ENCODE results near the gene ENGASE.

DNA sequence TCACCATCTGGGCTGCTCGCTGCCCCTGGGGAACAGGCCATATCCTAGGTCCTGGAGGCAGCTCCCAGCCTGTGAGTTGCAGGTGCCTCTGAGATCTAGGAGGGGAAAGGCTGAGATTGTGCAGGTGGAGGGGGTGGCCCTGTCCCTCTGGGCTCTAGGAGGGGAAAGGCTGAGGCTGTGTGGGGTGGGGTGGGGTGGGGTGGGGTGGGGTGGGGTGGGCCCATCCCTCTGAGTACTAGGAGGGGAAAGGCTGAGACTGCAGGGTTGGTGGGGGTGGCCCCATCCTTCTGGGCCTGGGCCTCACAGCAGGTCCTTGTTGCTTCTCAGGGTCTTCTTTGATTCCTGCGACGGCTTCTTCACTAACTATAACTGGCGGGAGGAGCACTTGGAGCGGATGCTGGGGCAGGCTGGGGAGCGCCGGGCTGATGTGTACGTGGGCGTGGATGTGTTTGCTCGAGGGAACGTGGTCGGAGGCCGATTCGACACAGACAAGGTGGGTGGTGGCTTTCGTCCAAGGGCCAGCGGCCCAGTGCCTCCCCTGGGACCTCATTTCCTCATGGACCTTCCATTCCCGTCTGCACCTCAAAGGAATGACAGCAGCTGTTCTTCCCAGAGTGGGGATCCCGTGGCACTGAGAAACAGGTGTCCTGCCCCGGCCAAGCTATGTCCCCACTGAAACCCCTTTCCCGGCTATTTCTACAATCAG, 7.1 kb downstream of the ENGASE start:
- TF ChIP-seq, protein P1, sequence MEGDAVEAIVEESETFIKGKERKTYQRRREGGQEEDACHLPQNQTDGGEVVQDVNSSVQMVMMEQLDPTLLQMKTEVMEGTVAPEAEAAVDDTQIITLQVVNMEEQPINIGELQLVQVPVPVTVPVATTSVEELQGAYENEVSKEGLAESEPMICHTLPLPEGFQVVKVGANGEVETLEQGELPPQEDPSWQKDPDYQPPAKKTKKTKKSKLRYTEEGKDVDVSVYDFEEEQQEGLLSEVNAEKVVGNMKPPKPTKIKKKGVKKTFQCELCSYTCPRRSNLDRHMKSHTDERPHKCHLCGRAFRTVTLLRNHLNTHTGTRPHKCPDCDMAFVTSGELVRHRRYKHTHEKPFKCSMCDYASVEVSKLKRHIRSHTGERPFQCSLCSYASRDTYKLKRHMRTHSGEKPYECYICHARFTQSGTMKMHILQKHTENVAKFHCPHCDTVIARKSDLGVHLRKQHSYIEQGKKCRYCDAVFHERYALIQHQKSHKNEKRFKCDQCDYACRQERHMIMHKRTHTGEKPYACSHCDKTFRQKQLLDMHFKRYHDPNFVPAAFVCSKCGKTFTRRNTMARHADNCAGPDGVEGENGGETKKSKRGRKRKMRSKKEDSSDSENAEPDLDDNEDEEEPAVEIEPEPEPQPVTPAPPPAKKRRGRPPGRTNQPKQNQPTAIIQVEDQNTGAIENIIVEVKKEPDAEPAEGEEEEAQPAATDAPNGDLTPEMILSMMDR (IDR thresholded peaks at IDR 0.05), result no peak
- TF ChIP-seq POLR2A (IDR thresholded peaks at IDR 0.05), result no peak

Data from lower leg skin (tissue), 3 donors.